ENCODE measurements around the gene CDC42EP4.
"Not testable (repeated sequence)": the region's sequence is repeated elsewhere in the genome, so short reads cannot be mapped to it uniquely, and the experiment has no call there.

- TF ChIP-seq POLR2AphosphoS5 (IDR thresholded peaks at IDR 0.05); CTCF (IDR thresholded peaks at IDR 0.05); POLR2A (IDR thresholded peaks at IDR 0.05); EP300 (IDR thresholded peaks at IDR 0.05; ENCODE audit: low read depth): not testable (repeated sequence)
Observed at GRCh38 chr17:73264448-73264847, 47.4 kb downstream of the CDC42EP4 start.
